Cardiac muscle cell (in vitro differentiated cells and primary cell): ENCODE data around the gene PIP5K1C. TPM values are rescaled to one million over a fixed set of nuclear protein-coding genes. Genes with fewer than 3 reads are reported as not detected.
"Not testable (repeated sequence)": the region's sequence is repeated elsewhere in the genome, so short reads cannot be mapped to it uniquely, and the experiment has no call there.

Experiments used
- DNase-seq, 2 donors: peaks; one replicate each; pipeline versions ENCODE4 v3.0.0 to v3.0.0-alpha.2; 2010 to 2017; ENCODE audit warnings: low read depth in 1 of 2, low spot score in 1 of 2
- H3K27ac ChIP-seq: fragments of 200-600 bp; sonication (generic); 2 replicates; pipeline ENCODE4 v1.5.1; 2016
- H3K27me3 ChIP-seq: fragments of 200-600 bp; sonication (generic); 2 replicates; pipeline ENCODE4 v1.6.0; 2016; ENCODE audit warnings: control low read depth
- H3K36me3 ChIP-seq: fragments of 200-600 bp; sonication (generic); 2 replicates; pipeline ENCODE4 v1.5.1; 2016; ENCODE audit warnings: control low read depth
- H3K4me1 ChIP-seq: fragments of 200-600 bp; sonication (generic); 2 replicates; pipeline ENCODE4 v1.8.1; 2017; ENCODE audit warnings: low read depth, mild to moderate bottlenecking, mixed run types
- H3K4me3 ChIP-seq: fragments of 200-600 bp; sonication (generic); 2 replicates; pipeline ENCODE4 v1.5.1; 2016; ENCODE audit warnings: mild to moderate bottlenecking
- H3K9me3 ChIP-seq: fragments of 200-600 bp; sonication (generic); 2 replicates; pipeline ENCODE4 v1.5.1; 2017; ENCODE audit warnings: low read depth, mild to moderate bottlenecking, control low read depth
- polyA plus RNA-seq: library from polyadenylated mRNA; unstranded; fragments of >200 nt; fragmentation: Nextera tagmentation; extraction: Ambion mirVana; gene quantifications from 2 replicates; pipeline ENCODE4 v1.2.1, GENCODE V29; 2016
- total RNA-seq: library from RNA; depleted of rRNA; stranded (reverse); fragments of >200 nt; gene quantifications from 2 replicates; pipeline ENCODE4 v1.2.3, GENCODE V29; 2016
- TF ChIP-seq, protein P1 (sequence below): IDR thresholded peaks from 2 replicates; pipeline ENCODE4 v1.5.1; 2012; ENCODE audit warnings: low read depth, mild to moderate bottlenecking, low read length

Gene PIP5K1C
- total and polyA plus RNA-seq, 2 experiments from 2014 or later, result 21.0 to 28.4 TPM

- H3K36me3 ChIP-seq, result peaks cover 7% of the 10 kb centered on the region
- no peak for DNase-seq
- no peak overlapping the region for H3K4me3 ChIP-seq
- no peak overlapping the region for H3K27ac ChIP-seq
- no peaks in the 10 kb centered on the region for H3K9me3 ChIP-seq
- TF ChIP-seq, protein P1, sequence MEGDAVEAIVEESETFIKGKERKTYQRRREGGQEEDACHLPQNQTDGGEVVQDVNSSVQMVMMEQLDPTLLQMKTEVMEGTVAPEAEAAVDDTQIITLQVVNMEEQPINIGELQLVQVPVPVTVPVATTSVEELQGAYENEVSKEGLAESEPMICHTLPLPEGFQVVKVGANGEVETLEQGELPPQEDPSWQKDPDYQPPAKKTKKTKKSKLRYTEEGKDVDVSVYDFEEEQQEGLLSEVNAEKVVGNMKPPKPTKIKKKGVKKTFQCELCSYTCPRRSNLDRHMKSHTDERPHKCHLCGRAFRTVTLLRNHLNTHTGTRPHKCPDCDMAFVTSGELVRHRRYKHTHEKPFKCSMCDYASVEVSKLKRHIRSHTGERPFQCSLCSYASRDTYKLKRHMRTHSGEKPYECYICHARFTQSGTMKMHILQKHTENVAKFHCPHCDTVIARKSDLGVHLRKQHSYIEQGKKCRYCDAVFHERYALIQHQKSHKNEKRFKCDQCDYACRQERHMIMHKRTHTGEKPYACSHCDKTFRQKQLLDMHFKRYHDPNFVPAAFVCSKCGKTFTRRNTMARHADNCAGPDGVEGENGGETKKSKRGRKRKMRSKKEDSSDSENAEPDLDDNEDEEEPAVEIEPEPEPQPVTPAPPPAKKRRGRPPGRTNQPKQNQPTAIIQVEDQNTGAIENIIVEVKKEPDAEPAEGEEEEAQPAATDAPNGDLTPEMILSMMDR, result no peak
- no peaks in the 10 kb centered on the region for H3K27me3 ChIP-seq
- H3K4me1 ChIP-seq, result no peaks in the 10 kb centered on the region
These were observed 52.0 kb downstream of the PIP5K1C start for GRCh38 chr19:3648037-3648905.

DNA sequence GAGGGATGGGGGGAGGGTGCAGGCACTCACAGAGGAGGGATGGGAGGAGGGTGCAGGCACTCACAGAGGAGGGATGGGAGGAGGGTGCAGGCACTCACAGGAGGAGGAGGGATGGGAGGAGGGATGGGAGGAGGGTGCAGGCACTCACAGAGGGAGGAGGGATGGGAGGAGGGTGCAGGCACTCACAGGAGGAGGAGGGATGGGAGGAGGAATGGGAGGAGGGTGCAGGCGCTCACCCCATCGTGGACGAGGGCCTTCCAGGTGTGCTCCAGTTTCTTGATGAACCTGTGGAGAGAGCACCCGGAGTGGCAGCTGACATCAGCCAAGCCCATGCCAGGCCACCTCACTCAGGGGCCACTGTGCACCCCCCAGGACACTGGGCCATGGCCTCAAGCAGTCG is 53.2 kb downstream of the PIP5K1C start:
- H3K9me3 ChIP-seq, DNase-seq, H3K36me3 ChIP-seq, H3K4me3 ChIP-seq, H3K27me3 ChIP-seq, H3K4me1 ChIP-seq, H3K27ac ChIP-seq: not testable (repeated sequence)

DNA sequence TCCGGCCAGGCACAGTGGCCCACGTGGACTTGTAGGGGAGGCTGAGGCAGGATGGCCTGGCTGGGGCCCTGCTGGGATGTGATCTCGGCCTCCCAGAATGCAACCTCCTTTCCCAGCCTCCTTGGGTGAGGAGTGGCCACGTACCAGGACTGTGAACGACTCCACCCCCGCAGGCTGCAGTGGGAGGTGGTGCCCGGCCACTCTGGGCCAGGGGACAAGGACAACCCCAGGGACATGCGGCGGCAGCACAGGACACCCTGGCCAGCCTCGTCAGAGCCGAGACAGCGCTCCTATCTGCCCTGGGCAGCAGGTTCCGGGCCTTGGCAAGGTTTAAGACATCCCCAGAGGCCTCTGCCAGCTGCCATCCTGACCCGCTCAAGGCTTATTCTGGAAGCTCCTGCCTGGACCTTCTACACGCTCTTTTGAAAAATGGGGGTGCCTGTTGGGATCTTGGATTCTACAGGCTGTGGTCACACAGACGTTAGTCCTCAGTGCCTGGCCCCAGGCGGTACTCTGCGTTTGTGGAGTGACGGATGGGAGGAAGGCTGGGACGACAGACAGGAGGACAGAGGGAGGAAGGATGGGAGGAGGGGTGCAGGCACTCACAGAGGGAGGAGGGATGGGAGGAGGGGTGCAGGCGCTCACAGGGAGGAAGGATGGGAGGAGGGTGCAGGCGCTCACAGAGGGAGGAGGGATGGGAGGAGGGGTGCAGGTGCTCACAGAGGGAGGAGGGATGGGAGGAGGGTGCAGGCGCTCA is 53.8 kb downstream of the PIP5K1C start:
- no peak for DNase-seq
- Histone ChIP-seq H3K27ac (no peak overlapping the region), H3K36me3 (no peaks in the 10 kb centered on the region), H3K9me3 (no peaks in the 10 kb centered on the region), H3K4me3 (no peak overlapping the region), H3K27me3 (no peaks in the 10 kb centered on the region), H3K4me1 (no peaks in the 10 kb centered on the region)
- TF ChIP-seq, protein P1, result no peak

- no peak for DNase-seq
- H3K27me3 ChIP-seq, result no peaks in the 10 kb centered on the region
- H3K9me3 ChIP-seq, result no peaks in the 10 kb centered on the region
- no peaks in the 10 kb centered on the region for H3K36me3 ChIP-seq
- TF ChIP-seq, protein P1, result no peak
- H3K27ac ChIP-seq, result no peak overlapping the region
- H3K4me3 ChIP-seq, result no peak overlapping the region
- H3K4me1 ChIP-seq, result no peaks in the 10 kb centered on the region
These were observed 54.5 kb downstream of the PIP5K1C start for GRCh38 chr19:3645726-3646125.

DNA sequence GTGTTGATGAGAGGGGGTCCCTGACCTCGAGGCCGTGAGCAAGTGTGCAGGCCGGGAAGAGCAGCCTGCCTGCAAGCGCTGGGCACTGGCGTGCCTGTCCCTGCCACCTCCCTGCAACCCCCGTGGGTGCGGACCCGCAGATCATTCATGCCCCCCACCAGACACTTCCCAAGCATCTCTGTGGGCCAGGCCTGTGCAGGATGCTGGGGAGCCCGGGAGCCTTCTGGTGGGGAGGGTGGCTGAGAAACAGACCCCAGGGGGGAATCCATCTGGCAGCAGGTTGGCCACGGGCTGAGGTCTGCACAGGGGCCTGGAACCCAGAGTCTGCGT is 55.2 kb downstream of the PIP5K1C start:
- TF ChIP-seq, protein P1, result no peak
- H3K4me1 ChIP-seq, result no peaks in the 10 kb centered on the region
- no peak overlapping the region for H3K27ac ChIP-seq
- no peaks in the 10 kb centered on the region for H3K9me3 ChIP-seq
- no peaks in the 10 kb centered on the region for H3K27me3 ChIP-seq
- no peak for DNase-seq
- no peaks in the 10 kb centered on the region for H3K36me3 ChIP-seq
- H3K4me3 ChIP-seq, result no peak overlapping the region
